ENCODE results near the gene GCK. TPM values are rescaled to one million over a fixed set of nuclear protein-coding genes. Genes with fewer than 3 reads are reported as not detected.

The GCK gene
- total RNA-seq, 1 donor from 2014 or later = 2.4 TPM

GRCh38 chr7:44219371-44220045, 30.3 kb upstream of the GCK start:
- Mint-ChIP-seq H3K27me3 (ENCODE audit: insufficient read depth) (peaks cover 2% of the 10 kb centered on the region), H3K4me1 (ENCODE audit: low read depth) (no peaks in the 10 kb centered on the region), H3K4me3 (no peak overlapping the region), H3K27ac (no peak overlapping the region), H3K36me3 (ENCODE audit: low read depth) (peaks cover under 1% of the 10 kb centered on the region), H3K9me3 (no peaks in the 10 kb centered on the region)
- intact Hi-C loops (cut with micrococcal nuclease) = no loop called here
- no peak for DNase-seq (ENCODE audit: low spot score)

- H3K4me3 Mint-ChIP-seq = no peak overlapping the region
- no peaks in the 10 kb centered on the region for H3K4me1 Mint-ChIP-seq (ENCODE audit: low read depth)
- peaks cover 6% of the 10 kb centered on the region for H3K36me3 Mint-ChIP-seq (ENCODE audit: low read depth)
- intact Hi-C loops (cut with micrococcal nuclease) = no loop called here
- H3K27ac Mint-ChIP-seq = no peak overlapping the region
- no peak for DNase-seq (ENCODE audit: low spot score)
- peaks cover 2% of the 10 kb centered on the region for H3K27me3 Mint-ChIP-seq (ENCODE audit: insufficient read depth)
- H3K9me3 Mint-ChIP-seq = no peaks in the 10 kb centered on the region
Observed at GRCh38 chr7:44218418-44219201, 29.4 kb upstream of the GCK start.

GRCh38 chr7:44217852-44218402, 28.7 kb upstream of the GCK start:
- H3K4me3 Mint-ChIP-seq = no peak overlapping the region
- intact Hi-C loops (cut with micrococcal nuclease) = no loop called here
- H3K27me3 Mint-ChIP-seq (ENCODE audit: insufficient read depth) = peaks cover 2% of the 10 kb centered on the region
- H3K4me1 Mint-ChIP-seq (ENCODE audit: low read depth) = no peaks in the 10 kb centered on the region
- H3K27ac Mint-ChIP-seq = no peak overlapping the region
- H3K9me3 Mint-ChIP-seq = no peaks in the 10 kb centered on the region
- DNase-seq (ENCODE audit: low spot score) = no peak
- H3K36me3 Mint-ChIP-seq (ENCODE audit: low read depth) = peaks cover 6% of the 10 kb centered on the region

GRCh38 chr7:44217223-44217714, 28.0 kb upstream of the GCK start:
- H3K4me3 Mint-ChIP-seq = no peak overlapping the region
- no peaks in the 10 kb centered on the region for H3K9me3 Mint-ChIP-seq
- no peak overlapping the region for H3K27ac Mint-ChIP-seq
- peaks cover 2% of the 10 kb centered on the region for H3K27me3 Mint-ChIP-seq (ENCODE audit: insufficient read depth)
- intact Hi-C loops (cut with micrococcal nuclease) = no loop called here
- peaks cover 12% of the 10 kb centered on the region for H3K36me3 Mint-ChIP-seq (ENCODE audit: low read depth)
- no peak for DNase-seq (ENCODE audit: low spot score)
- no peaks in the 10 kb centered on the region for H3K4me1 Mint-ChIP-seq (ENCODE audit: low read depth)

GRCh38 chr7:44216521-44217222, 27.4 kb upstream of the GCK start:
- peaks cover 16% of the 10 kb centered on the region for H3K36me3 Mint-ChIP-seq (ENCODE audit: low read depth)

GRCh38 chr7:44216019-44216418, 26.8 kb upstream of the GCK start:
- H3K27me3 Mint-ChIP-seq (ENCODE audit: insufficient read depth) = no peaks in the 10 kb centered on the region
- no peak overlapping the region for H3K27ac Mint-ChIP-seq
- DNase-seq (ENCODE audit: low spot score) = no peak
- no peaks in the 10 kb centered on the region for H3K4me1 Mint-ChIP-seq (ENCODE audit: low read depth)
- intact Hi-C loops (cut with micrococcal nuclease) = no loop called here
- H3K9me3 Mint-ChIP-seq = no peaks in the 10 kb centered on the region
- H3K4me3 Mint-ChIP-seq = no peak overlapping the region
- peaks cover 20% of the 10 kb centered on the region for H3K36me3 Mint-ChIP-seq (ENCODE audit: low read depth)

More at GRCh38 chr7:44216521-44217222, 27.4 kb upstream of the GCK start:
- H3K4me1 Mint-ChIP-seq (ENCODE audit: low read depth) = no peaks in the 10 kb centered on the region
- H3K27ac Mint-ChIP-seq = no peak overlapping the region
- intact Hi-C loops (cut with micrococcal nuclease) = no loop called here
- no peak overlapping the region for H3K4me3 Mint-ChIP-seq
- H3K27me3 Mint-ChIP-seq (ENCODE audit: insufficient read depth) = no peaks in the 10 kb centered on the region
- no peak for DNase-seq (ENCODE audit: low spot score)
- H3K9me3 Mint-ChIP-seq = no peaks in the 10 kb centered on the region

GRCh38 chr7:44215531-44215930, 26.3 kb upstream of the GCK start:
- Mint-ChIP-seq H3K4me1 (ENCODE audit: low read depth) (no peaks in the 10 kb centered on the region), H3K27ac (no peak overlapping the region), H3K9me3 (no peaks in the 10 kb centered on the region), H3K36me3 (ENCODE audit: low read depth) (peaks cover 23% of the 10 kb centered on the region), H3K27me3 (ENCODE audit: insufficient read depth) (no peaks in the 10 kb centered on the region), H3K4me3 (no peak overlapping the region)
- intact Hi-C loops (cut with micrococcal nuclease) = no loop called here
- DNase-seq (ENCODE audit: low spot score) = no peak

GRCh38 chr7:44213877-44214388, 24.7 kb upstream of the GCK start:
- intact Hi-C loops (cut with micrococcal nuclease) = no loop called here
- no peaks in the 10 kb centered on the region for H3K27me3 Mint-ChIP-seq (ENCODE audit: insufficient read depth)
- H3K36me3 Mint-ChIP-seq (ENCODE audit: low read depth) = peaks cover 33% of the 10 kb centered on the region
- no peak overlapping the region for H3K4me3 Mint-ChIP-seq
- H3K27ac Mint-ChIP-seq = no peak overlapping the region
- no peaks in the 10 kb centered on the region for H3K9me3 Mint-ChIP-seq
- DNase-seq (ENCODE audit: low spot score) = no peak
- H3K4me1 Mint-ChIP-seq (ENCODE audit: low read depth) = no peaks in the 10 kb centered on the region

- no peak overlapping the region for H3K4me3 Mint-ChIP-seq
- no peaks in the 10 kb centered on the region for H3K27me3 Mint-ChIP-seq (ENCODE audit: insufficient read depth)
- H3K4me1 Mint-ChIP-seq (ENCODE audit: low read depth) = no peaks in the 10 kb centered on the region
- no peak overlapping the region for H3K27ac Mint-ChIP-seq
- intact Hi-C loops (cut with micrococcal nuclease) = no loop called here
- peaks cover 39% of the 10 kb centered on the region for H3K36me3 Mint-ChIP-seq (ENCODE audit: low read depth)
- H3K9me3 Mint-ChIP-seq = no peaks in the 10 kb centered on the region
- DNase-seq (ENCODE audit: low spot score) = no peak
Observed at GRCh38 chr7:44213206-44213876, 24.1 kb upstream of the GCK start.

GRCh38 chr7:44212581-44213184, 23.4 kb upstream of the GCK start:
- no peak overlapping the region for H3K27ac Mint-ChIP-seq

GRCh38 chr7:44212018-44212417, 22.8 kb upstream of the GCK start:
- Mint-ChIP-seq H3K4me3 (no peak overlapping the region), H3K27ac (no peak overlapping the region), H3K9me3 (no peaks in the 10 kb centered on the region), H3K4me1 (ENCODE audit: low read depth) (no peaks in the 10 kb centered on the region), H3K27me3 (ENCODE audit: insufficient read depth) (no peaks in the 10 kb centered on the region), H3K36me3 (ENCODE audit: low read depth) (peaks cover 42% of the 10 kb centered on the region)
- intact Hi-C loops (cut with micrococcal nuclease) = no loop called here
- no peak for DNase-seq (ENCODE audit: low spot score)

More at GRCh38 chr7:44212581-44213184, 23.4 kb upstream of the GCK start:
- no peaks in the 10 kb centered on the region for H3K27me3 Mint-ChIP-seq (ENCODE audit: insufficient read depth)
- H3K4me1 Mint-ChIP-seq (ENCODE audit: low read depth) = no peaks in the 10 kb centered on the region
- intact Hi-C loops (cut with micrococcal nuclease) = no loop called here
- no peak for DNase-seq (ENCODE audit: low spot score)
- H3K4me3 Mint-ChIP-seq = no peak overlapping the region
- H3K9me3 Mint-ChIP-seq = no peaks in the 10 kb centered on the region
- peaks cover 40% of the 10 kb centered on the region for H3K36me3 Mint-ChIP-seq (ENCODE audit: low read depth)

GRCh38 chr7:44211126-44211675, 22.0 kb upstream of the GCK start:
- Mint-ChIP-seq H3K27ac (no peak overlapping the region), H3K27me3 (ENCODE audit: insufficient read depth) (no peaks in the 10 kb centered on the region), H3K4me1 (ENCODE audit: low read depth) (no peaks in the 10 kb centered on the region), H3K4me3 (no peak overlapping the region), H3K9me3 (no peaks in the 10 kb centered on the region), H3K36me3 (ENCODE audit: low read depth) (peaks cover 49% of the 10 kb centered on the region)
- no peak for DNase-seq (ENCODE audit: low spot score)
- intact Hi-C loops (cut with micrococcal nuclease) = no loop called here
